ENCODE data around the gene PHF3. TPM values are rescaled to one million over a fixed set of nuclear protein-coding genes. Genes with fewer than 3 reads are reported as not detected.

The PHF3 gene
- total RNA-seq, 1 experiment from 2014 or later, result 40.0 TPM

DNA sequence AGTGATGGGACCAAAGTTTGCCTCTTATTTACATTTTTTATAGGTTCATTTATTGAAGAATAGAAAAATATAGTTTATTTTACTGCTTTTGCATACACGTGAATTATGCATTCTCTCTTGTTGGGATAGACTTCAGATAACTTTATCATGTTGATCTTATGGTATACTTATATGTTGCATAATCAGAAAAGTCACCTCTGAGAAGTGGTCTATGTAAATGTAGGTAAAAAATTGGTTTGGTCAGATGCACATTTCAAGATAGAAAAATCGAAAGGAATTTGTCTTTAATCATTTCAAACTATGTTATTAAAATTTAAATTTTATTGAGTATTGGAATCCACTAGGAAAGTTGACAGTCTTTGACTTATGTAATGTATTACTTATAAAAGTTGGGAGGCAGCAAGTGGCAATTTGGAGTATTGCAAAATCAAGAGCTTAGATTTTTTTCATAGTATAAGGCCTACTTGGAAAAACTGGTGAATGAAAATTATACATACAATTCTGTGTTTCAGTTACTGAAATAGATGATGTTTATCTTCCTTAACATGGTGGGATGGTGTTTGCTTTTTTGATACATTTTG is 2.4 kb downstream of the PHF3 start:
- no peaks in the 10 kb centered on the region; the same call in 1 of the 2 replicates for H3K36me3 ChIP-seq (ENCODE audit: control insufficient read depth, insufficient read depth, low read length)
- TF ChIP-seq, protein P1, sequence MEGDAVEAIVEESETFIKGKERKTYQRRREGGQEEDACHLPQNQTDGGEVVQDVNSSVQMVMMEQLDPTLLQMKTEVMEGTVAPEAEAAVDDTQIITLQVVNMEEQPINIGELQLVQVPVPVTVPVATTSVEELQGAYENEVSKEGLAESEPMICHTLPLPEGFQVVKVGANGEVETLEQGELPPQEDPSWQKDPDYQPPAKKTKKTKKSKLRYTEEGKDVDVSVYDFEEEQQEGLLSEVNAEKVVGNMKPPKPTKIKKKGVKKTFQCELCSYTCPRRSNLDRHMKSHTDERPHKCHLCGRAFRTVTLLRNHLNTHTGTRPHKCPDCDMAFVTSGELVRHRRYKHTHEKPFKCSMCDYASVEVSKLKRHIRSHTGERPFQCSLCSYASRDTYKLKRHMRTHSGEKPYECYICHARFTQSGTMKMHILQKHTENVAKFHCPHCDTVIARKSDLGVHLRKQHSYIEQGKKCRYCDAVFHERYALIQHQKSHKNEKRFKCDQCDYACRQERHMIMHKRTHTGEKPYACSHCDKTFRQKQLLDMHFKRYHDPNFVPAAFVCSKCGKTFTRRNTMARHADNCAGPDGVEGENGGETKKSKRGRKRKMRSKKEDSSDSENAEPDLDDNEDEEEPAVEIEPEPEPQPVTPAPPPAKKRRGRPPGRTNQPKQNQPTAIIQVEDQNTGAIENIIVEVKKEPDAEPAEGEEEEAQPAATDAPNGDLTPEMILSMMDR (IDR thresholded peaks at IDR 0.05), result no peak
- TF ChIP-seq POLR2AphosphoS5 (IDR thresholded peaks at IDR 0.05; ENCODE audit: low read depth, low read length) (no peak), TCF7L2 (IDR thresholded peaks at IDR 0.05; ENCODE audit: low read depth, low read length) (no peak), SIN3A (IDR thresholded peaks at IDR 0.05; ENCODE audit: borderline replicate concordance, insufficient read depth, low read depth, low read length) (no peak)
- ATAC-seq (no peak), DNase-seq (ENCODE audit: low read depth, low spot score) (no peak)
- ChIA-PET CTCF (no interaction called here), POLR2A (no interaction called here)
- H3K27me3 ChIP-seq (ENCODE audit: control insufficient read depth, insufficient read depth, low read length), result peaks cover 2% of the 10 kb centered on the region; the same call in 1 of the 2 replicates
- H3K9me3 ChIP-seq (ENCODE audit: control insufficient read depth, insufficient read depth, low read depth, low read length), result no peaks in the 10 kb centered on the region
- H3K27ac ChIP-seq (ENCODE audit: low read length), result peak overlapping the region; percentile 93
- H3K4me1 ChIP-seq (ENCODE audit: control insufficient read depth, insufficient read depth, low read length), result peaks cover 37% of the 10 kb centered on the region
- no TSS peak for BruUV-seq (replicated peaks)
- in situ Hi-C loops (cut with HindIII; ENCODE audit: low pct_unique_long_range_greater_than_20kb, low sequenced_read_pairs), result no loop called here
- H3K4me3 ChIP-seq (ENCODE audit: low read depth in 2 of 2, low read length in 2 of 2), result peak overlapping the region; percentile 91 to 93; a peak in 3 of 4 replicates
- intact Hi-C loops (cut with micrococcal nuclease; ENCODE audit: unreplicated experiment), result no loop called here

DNA sequence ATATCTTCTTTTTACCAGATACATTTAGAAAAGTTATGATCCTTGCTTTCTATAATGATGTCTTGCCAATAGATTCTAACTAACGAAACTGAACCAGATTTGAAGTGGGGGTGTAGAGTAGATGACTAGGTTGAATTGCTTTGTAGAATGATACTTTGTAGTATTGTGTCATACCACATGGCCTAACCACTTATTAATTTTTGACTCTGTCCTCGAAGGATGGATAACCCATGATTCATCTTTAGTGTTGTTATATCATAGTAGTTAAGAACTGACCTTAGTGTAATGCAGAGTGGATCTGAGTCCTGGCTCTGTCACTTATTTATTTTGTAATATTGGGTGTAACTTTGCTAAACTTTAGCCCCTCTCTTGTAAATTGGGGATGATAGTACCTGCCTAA is 4.5 kb downstream of the PHF3 start:
- Histone ChIP-seq H3K36me3 (ENCODE audit: control insufficient read depth, insufficient read depth, low read length) (no peaks in the 10 kb centered on the region; the same call in 1 of the 2 replicates), H3K27me3 (ENCODE audit: control insufficient read depth, insufficient read depth, low read length) (no peaks in the 10 kb centered on the region), H3K4me3 (ENCODE audit: low read depth in 2 of 2, low read length in 2 of 2) (no peak overlapping the region), H3K4me1 (ENCODE audit: control insufficient read depth, insufficient read depth, low read length) (peaks cover 37% of the 10 kb centered on the region), H3K9me3 (ENCODE audit: control insufficient read depth, insufficient read depth, low read depth, low read length) (no peaks in the 10 kb centered on the region), H3K27ac (ENCODE audit: low read length) (peak overlapping the region; percentile 21; the same call in 1 of the 2 replicates)
- TF ChIP-seq SIN3A (IDR thresholded peaks at IDR 0.05; ENCODE audit: borderline replicate concordance, insufficient read depth, low read depth, low read length) (no peak), POLR2AphosphoS5 (IDR thresholded peaks at IDR 0.05; ENCODE audit: low read depth, low read length) (no peak), TCF7L2 (IDR thresholded peaks at IDR 0.05; ENCODE audit: low read depth, low read length) (no peak)
- TF ChIP-seq, protein P2, sequence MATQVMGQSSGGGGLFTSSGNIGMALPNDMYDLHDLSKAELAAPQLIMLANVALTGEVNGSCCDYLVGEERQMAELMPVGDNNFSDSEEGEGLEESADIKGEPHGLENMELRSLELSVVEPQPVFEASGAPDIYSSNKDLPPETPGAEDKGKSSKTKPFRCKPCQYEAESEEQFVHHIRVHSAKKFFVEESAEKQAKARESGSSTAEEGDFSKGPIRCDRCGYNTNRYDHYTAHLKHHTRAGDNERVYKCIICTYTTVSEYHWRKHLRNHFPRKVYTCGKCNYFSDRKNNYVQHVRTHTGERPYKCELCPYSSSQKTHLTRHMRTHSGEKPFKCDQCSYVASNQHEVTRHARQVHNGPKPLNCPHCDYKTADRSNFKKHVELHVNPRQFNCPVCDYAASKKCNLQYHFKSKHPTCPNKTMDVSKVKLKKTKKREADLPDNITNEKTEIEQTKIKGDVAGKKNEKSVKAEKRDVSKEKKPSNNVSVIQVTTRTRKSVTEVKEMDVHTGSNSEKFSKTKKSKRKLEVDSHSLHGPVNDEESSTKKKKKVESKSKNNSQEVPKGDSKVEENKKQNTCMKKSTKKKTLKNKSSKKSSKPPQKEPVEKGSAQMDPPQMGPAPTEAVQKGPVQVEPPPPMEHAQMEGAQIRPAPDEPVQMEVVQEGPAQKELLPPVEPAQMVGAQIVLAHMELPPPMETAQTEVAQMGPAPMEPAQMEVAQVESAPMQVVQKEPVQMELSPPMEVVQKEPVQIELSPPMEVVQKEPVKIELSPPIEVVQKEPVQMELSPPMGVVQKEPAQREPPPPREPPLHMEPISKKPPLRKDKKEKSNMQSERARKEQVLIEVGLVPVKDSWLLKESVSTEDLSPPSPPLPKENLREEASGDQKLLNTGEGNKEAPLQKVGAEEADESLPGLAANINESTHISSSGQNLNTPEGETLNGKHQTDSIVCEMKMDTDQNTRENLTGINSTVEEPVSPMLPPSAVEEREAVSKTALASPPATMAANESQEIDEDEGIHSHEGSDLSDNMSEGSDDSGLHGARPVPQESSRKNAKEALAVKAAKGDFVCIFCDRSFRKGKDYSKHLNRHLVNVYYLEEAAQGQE (IDR thresholded peaks at IDR 0.05; ENCODE audit: insufficient read depth in 1 of 2, low read depth in 2 of 2, low read length in 1 of 2), result no peak
- TF ChIP-seq, protein P1 (IDR thresholded peaks at IDR 0.05), result no peak
- intact Hi-C loops (cut with micrococcal nuclease; ENCODE audit: unreplicated experiment) (no loop called here), in situ Hi-C loops (cut with HindIII; ENCODE audit: low pct_unique_long_range_greater_than_20kb, low sequenced_read_pairs) (no loop called here)
- ChIA-PET POLR2A (no interaction called here), CTCF (no interaction called here)
- ATAC-seq (no peak), DNase-seq (ENCODE audit: low read depth, low spot score) (no peak)
- no TSS peak for BruUV-seq (replicated peaks)
